MM.1S (cell line): ENCODE data around the gene ADAM8.

Experiments used
- CTCF ChIP-seq: fragments of 300-600 bp; sonication (generic); IDR thresholded peaks from 2 replicates; pipeline ENCODE4 v1.5.1; 2016; ENCODE audit warnings: antibody characterized with exemption, low read length, mixed read lengths
- EZH2 ChIP-seq: fragments of 300-600 bp; sonication (generic); optimal IDR thresholded peaks from 2 replicates; pipeline ENCODE3; 2017; ENCODE audit warnings: low read depth, mild to moderate bottlenecking, antibody characterized with exemption, low read length, mixed read lengths
- EZH2phosphoT487 ChIP-seq: fragments of 300-600 bp; sonication (generic); IDR thresholded peaks from 2 replicates; pipeline ENCODE4 v1.6.1; 2018; ENCODE audit warnings: antibody characterized with exemption, low read length

- TF ChIP-seq CTCF (no peak), EZH2 (no peak), EZH2phosphoT487 (no peak)
These were observed 17.5 kb upstream of the ADAM8 start for GRCh38 chr10:133294189-133294588.
